Measurements from ENCODE around the gene FBXW7. TPM values are rescaled to one million over a fixed set of nuclear protein-coding genes. Genes with fewer than 3 reads are reported as not detected.

The FBXW7 gene
- total and polyA plus RNA-seq, 2 of the 13 experiments (the other 11 are each of a cell fraction or from before 2014, with no cell fraction given): 5.0 to 40.9 TPM

DNA sequence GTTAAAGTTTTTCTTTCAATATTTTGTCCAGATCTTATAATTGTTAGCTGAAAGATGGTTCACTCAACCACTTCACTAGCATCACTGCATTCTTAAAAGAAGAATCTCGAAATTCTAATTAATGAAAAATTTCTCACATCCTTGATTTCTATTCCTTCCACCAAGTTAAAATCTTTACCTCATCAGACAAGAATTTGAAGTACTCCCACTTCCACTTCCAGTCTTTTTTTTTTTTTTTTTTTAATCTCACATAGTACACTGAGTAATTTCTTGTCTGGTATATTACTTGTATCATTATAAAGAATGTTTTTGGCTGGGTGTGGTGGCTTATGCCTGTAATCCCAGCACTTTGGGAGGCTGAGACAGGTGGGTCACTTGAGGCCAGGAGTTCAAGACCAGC is 73.2 kb downstream of the FBXW7 start:
- Histone ChIP-seq H3K36me3 (replicated peaks in 1 of 2; ENCODE audit: control insufficient read depth in 1 of 2, insufficient read depth in 2 of 2, low read length in 2 of 2) (no peaks in the 10 kb centered on the region), H3K27me3 (ENCODE audit: control insufficient read depth in 1 of 2, insufficient read depth in 2 of 2, low read length in 2 of 2) (no peaks in the 10 kb centered on the region), H3K27ac (ENCODE audit: extremely low read length, insufficient read depth, low read length) (no peak overlapping the region), H3K4me3 (replicated peaks in 1 of 3; ENCODE audit: insufficient read depth in 1 of 3, low read depth in 2 of 3, low read length in 3 of 3) (no peak overlapping the region), H3K9me3 (ENCODE audit: low read length) (no peaks in the 10 kb centered on the region), H3K4me1 (ENCODE audit: insufficient read depth, low read length) (peaks cover 53% of the 10 kb centered on the region), H3K9ac (ENCODE audit: insufficient read depth, low read depth, low read length) (no peak overlapping the region), H2AFZ (ENCODE audit: low read length) (no peak overlapping the region), H4K20me1 (ENCODE audit: insufficient read depth, low read length) (no peaks in the 10 kb centered on the region), H3K79me2 (ENCODE audit: insufficient read depth, low read length) (peaks cover 26% of the 10 kb centered on the region), H3K4me2 (ENCODE audit: low read depth, low read length) (no peak overlapping the region)
- in situ Hi-C loops (cut with HindIII; ENCODE audit: extremely low pct_ligation_motif_present, low pct_unique_long_range_greater_than_20kb) (no loop called here), intact Hi-C loops (cut with micrococcal nuclease; ENCODE audit: unreplicated experiment) (loop anchor here (5.0 kb wide), 1 partner anchor 35 kb away; no protein-coding TSS in a partner anchor)
- DNase-seq (ENCODE audit: low spot score) (no peak), ATAC-seq (no peak), FAIRE-seq (no peak)
- 90% methylated on average over 1 of the region's 1 CpG for WGBS (ENCODE audit: low lambda C conversion rate)
- ChIA-PET CTCF (ENCODE audit: low intra/inter-chr PET ratio, low total read pairs) (no interaction called here), POLR2A (no interaction called here)
- BruUV-seq (replicated peaks): no TSS peak
- no peak for TF ChIP-seq KAT2B (IDR thresholded peaks at IDR 0.05; ENCODE audit: borderline replicate concordance, low read depth, low read length)
- no peak for TF ChIP-seq ZNF543 (CRISPR knock-in tag; IDR thresholded peaks at IDR 0.05)
- no peak for TF ChIP-seq ZNF230 (CRISPR knock-in tag; IDR thresholded peaks at IDR 0.05)
- TF ChIP-seq MAX (IDR thresholded peaks at IDR 0.05): no peak
- no peak for TF ChIP-seq MNT (IDR thresholded peaks at IDR 0.05)
- TF ChIP-seq HINFP (CRISPR knock-in tag; IDR thresholded peaks at IDR 0.05; ENCODE audit: low read depth): no peak
- TF ChIP-seq, protein P1, sequence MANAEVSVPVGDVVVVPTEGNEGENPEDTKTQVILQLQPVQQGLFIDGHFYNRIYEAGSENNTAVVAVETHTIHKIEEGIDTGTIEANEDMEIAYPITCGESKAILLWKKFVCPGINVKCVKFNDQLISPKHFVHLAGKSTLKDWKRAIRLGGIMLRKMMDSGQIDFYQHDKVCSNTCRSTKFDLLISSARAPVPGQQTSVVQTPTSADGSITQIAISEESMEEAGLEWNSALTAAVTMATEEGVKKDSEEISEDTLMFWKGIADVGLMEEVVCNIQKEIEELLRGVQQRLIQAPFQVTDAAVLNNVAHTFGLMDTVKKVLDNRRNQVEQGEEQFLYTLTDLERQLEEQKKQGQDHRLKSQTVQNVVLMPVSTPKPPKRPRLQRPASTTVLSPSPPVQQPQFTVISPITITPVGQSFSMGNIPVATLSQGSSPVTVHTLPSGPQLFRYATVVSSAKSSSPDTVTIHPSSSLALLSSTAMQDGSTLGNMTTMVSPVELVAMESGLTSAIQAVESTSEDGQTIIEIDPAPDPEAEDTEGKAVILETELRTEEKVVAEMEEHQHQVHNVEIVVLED (CRISPR knock-in tag; IDR thresholded peaks at IDR 0.05; ENCODE audit: borderline replicate concordance): no peak
- no peak for TF ChIP-seq SYNCRIP (IDR thresholded peaks at IDR 0.05; ENCODE audit: insufficient read depth, low read depth, low read length)
- no peak for TF ChIP-seq HDAC1 (CRISPR knock-in tag; IDR thresholded peaks at IDR 0.05)
- TF ChIP-seq NFKB2 (CRISPR knock-in tag; IDR thresholded peaks at IDR 0.05; ENCODE audit: borderline replicate concordance): no peak
- TF ChIP-seq ZSCAN30 (CRISPR knock-in tag; IDR thresholded peaks at IDR 0.05): no peak
- TF ChIP-seq REL (CRISPR knock-in tag; conservative IDR thresholded peaks at IDR 0.05): no peak
- TF ChIP-seq SPEN (CRISPR knock-in tag; IDR thresholded peaks at IDR 0.05; ENCODE audit: low read depth): no peak
- TF ChIP-seq TGIF2 (CRISPR knock-in tag; IDR thresholded peaks at IDR 0.05): no peak
- no peak for TF ChIP-seq ZNF878 (CRISPR knock-in tag; IDR thresholded peaks at IDR 0.05)

Measured in HepG2 (cell line).